GM13976 (cell line): ENCODE results near the gene TAF3.

Source experiments
- DNase-seq: peaks from one replicate; pipeline ENCODE4 v3.0.0; 2012; ENCODE audit warnings: low spot score
- in situ Hi-C: fragments of 300-500 bp; cut with MboI; formaldehyde crosslinking; loops from one replicate; pipeline ENCODE4 v1.12.0; 2022; ENCODE audit warnings: low sequenced_read_pairs, mixed read lengths, inconsistent platforms; ENCODE audit not compliant: unreplicated experiment
- TF ChIP-seq, protein P1 (sequence below): IDR thresholded peaks from 2 replicates; pipeline ENCODE4 v1.5.1; 2012; ENCODE audit warnings: borderline replicate concordance, mild to moderate bottlenecking; ENCODE audit not compliant: insufficient read depth; ENCODE audit errors: extremely low read depth, missing control alignments, control extremely low read depth

TAF3 gene

DNA sequence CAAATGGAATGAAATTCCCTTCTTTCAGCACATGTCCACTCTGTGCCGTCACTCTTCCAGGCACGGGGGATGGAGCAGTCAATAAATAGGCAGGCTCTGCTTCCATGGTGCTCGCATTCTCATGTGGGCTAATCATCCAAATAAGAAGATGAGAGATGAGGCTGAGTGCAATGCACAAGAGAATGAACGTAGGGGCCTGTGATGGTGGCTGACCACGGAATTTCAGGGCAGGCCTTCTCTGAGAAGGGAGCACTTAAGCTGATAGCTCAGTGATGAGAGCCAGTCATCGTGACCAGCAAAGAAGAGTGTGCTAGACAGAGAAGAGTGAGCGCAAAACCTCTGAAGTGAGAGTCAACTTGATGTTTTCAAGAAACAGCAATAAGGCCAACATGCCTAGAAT, 47.9 kb downstream of the TAF3 start:
- DNase-seq: no peak
- TF ChIP-seq, protein P1, sequence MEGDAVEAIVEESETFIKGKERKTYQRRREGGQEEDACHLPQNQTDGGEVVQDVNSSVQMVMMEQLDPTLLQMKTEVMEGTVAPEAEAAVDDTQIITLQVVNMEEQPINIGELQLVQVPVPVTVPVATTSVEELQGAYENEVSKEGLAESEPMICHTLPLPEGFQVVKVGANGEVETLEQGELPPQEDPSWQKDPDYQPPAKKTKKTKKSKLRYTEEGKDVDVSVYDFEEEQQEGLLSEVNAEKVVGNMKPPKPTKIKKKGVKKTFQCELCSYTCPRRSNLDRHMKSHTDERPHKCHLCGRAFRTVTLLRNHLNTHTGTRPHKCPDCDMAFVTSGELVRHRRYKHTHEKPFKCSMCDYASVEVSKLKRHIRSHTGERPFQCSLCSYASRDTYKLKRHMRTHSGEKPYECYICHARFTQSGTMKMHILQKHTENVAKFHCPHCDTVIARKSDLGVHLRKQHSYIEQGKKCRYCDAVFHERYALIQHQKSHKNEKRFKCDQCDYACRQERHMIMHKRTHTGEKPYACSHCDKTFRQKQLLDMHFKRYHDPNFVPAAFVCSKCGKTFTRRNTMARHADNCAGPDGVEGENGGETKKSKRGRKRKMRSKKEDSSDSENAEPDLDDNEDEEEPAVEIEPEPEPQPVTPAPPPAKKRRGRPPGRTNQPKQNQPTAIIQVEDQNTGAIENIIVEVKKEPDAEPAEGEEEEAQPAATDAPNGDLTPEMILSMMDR: no peak
- in situ Hi-C loops: loop anchor here (25.0 kb wide), 1 partner anchor 1346 kb away; no protein-coding TSS in a partner anchor

DNA sequence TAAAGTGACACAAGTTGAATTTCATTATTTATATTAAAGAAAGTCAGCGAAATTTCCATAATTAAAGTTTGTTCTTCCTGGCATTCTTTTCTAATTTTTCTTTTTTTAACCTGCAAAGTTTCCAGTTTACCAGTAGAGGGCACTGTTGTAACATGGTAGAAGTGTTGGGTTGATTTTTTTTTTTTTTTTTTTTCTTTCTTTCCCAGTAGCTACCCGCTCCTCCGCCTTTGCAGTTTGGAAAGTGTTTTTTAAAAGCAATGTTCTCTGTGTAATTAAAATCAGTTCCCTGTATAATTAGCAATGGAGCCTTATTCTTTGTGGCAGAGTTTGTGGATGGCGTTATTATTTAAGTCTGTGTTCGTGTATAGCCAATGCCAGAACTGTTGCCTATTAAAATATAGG, 53.7 kb downstream of the TAF3 start:
- DNase-seq: no peak

DNA sequence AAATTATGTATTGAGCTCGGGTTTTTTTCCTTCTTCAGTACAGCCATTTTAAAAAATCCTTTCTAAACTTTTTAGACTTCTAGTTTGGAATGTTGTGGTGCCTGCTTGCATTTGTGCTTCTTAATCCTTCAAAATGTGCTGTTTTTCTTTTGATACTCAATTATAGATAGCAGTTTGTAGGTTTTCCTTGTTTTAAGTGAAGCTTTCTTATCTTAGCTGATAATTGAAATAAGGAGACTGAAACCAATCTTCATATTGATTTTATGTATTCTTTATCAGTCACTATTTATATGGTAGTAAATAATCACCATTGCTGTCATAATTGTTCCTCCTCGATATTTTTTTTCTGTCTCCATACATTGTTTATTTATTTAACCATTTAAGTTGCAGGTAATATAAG, 56.6 kb downstream of the TAF3 start:
- DNase-seq: no peak
- TF ChIP-seq, protein P1: no peak
- in situ Hi-C loops: loop anchor here (25.0 kb wide), 1 partner anchor 1337 kb away; no protein-coding TSS in a partner anchor

More for the DNA sequence above, 53.7 kb downstream of the TAF3 start:
- in situ Hi-C loops: loop anchor here (25.0 kb wide), 1 partner anchor 1340 kb away; no protein-coding TSS in a partner anchor
- TF ChIP-seq, protein P1: peak; percentile 52

DNA sequence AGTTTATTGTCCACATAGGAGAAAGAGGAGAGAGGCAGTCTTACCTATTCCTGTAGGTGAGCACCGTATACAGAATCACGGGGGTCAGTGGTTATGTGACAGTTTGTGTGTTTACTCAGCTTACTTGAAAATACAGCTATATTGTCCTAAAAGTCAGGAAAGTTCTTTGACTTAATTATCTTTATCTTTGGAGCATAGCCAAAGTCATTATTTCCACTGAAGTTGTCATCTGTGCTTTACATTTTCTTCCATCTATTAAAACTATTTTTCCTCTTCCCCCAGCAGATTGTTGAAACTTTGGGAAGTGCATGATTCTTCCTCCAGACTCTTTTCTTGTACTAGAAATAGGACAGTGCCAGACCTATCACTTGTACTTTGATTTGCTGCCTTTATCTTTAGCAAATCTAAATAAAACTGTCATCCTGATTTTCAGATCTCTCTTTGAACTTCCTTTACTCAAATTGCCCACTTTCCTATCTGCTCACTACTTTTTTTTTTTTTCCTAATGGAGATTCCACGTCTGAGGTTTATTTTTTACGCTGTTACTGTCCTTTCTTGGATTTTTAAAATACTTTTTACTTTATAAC, 58.3 kb downstream of the TAF3 start:
- TF ChIP-seq, protein P1: no peak
- DNase-seq: no peak
- in situ Hi-C loops: no loop called here

DNA sequence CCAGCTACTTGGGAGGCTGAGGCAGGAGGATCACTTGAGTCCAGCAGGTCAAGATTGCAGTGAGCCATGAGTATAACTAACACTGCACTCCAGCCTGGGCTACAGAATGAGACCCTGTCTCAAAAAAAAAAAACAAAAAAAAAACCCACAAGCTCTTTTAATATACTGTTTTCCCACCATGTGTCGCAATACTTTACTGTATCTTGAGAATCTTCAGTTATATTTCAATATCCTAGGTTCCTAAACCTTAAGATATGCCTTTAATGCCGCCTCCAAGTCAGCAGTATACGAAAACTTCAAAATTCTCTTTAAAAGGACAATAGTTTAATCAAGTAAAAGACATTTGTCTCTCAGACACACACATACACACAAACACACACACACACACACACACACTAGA, 62.8 kb downstream of the TAF3 start:
- TF ChIP-seq, protein P1: no peak
- in situ Hi-C loops: no loop called here
- DNase-seq: no peak

DNA sequence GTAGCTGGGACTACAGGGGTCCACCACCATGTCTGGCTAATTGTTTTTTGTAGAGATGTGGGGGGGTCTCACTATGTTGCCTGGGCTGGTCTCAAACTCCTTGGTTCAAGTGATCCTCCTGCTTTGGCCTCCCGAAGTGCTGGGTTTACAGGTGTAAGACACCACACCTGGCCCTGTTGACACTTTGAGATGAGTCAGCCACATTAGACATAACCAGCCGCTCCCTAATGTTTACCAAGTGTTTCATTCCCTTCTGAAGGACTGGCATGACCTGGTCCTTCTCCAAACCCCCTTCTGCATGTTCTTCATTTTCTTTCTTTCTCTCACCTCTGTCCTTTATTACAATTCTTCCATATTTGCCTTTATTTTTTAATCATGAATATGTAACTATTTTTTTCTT, 67.8 kb downstream of the TAF3 start:
- in situ Hi-C loops: no loop called here
- TF ChIP-seq, protein P1: no peak
- no peak for DNase-seq
